ENCODE measurements around the gene PRDM1.

The PRDM1 gene

DNA sequence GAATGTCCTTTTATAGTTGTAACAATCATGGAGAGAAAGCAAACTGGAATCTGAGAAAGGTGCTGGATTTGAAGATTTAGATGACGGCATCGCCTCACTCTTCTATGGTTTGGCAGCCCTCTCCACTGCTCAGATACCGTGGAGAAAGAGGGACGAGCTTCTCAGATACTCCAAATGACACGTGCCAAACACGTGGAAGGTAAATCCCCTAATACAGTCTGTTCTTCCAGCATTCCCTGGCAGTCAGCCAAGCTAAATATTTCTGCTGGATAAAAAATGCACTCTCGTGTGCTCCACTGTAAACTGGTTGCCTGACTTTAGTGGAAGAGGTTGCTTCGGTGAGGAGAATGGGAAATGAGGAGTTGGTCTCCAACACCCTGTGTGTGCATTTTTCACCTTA lies 16.7 kb upstream of the PRDM1 start (continued):
- TF ChIP-seq BCL6B (tag by site-specific recombination; IDR thresholded peaks at IDR 0.05) (peak; percentile 64), HIC1 (tag by site-specific recombination; IDR thresholded peaks at IDR 0.05) (peak; percentile 60; the same call in 1 of the 2 replicates), ZNF202 (tag by site-specific recombination; IDR thresholded peaks at IDR 0.05; ENCODE audit: borderline replicate concordance) (no peak), ZBTB8A (tag by site-specific recombination; IDR thresholded peaks at IDR 0.05) (peak; percentile 33), ZNF362 (tag by site-specific recombination; IDR thresholded peaks at IDR 0.05) (peak; percentile 94), ZNF654 (tag by site-specific recombination; IDR thresholded peaks at IDR 0.05; ENCODE audit: low read depth) (no peak), ZNF530 (tag by site-specific recombination; IDR thresholded peaks at IDR 0.05; ENCODE audit: low read depth) (no peak), ZNF391 (tag by site-specific recombination; IDR thresholded peaks at IDR 0.05; ENCODE audit: borderline replicate concordance, low read depth) (peak; percentile 63; the same call in 1 of the 2 replicates), IKZF3 (tag by site-specific recombination; IDR thresholded peaks at IDR 0.05) (0 out of 2 replicates have a peak, but pooled peaks have one; percentile 46), ZBTB48 (tag by site-specific recombination; IDR thresholded peaks at IDR 0.05) (no peak), GLIS2 (tag by site-specific recombination; IDR thresholded peaks at IDR 0.05) (no peak), KLF17 (tag by site-specific recombination; IDR thresholded peaks at IDR 0.05) (0 out of 2 replicates have a peak, but pooled peaks have one; percentile 24), SETDB1 (IDR thresholded peaks at IDR 0.05; ENCODE audit: insufficient read length, low read length) (peak; percentile 70), ZBTB21 (tag by site-specific recombination; IDR thresholded peaks at IDR 0.05) (peak; percentile 87; the same call in 1 of the 2 replicates), ZNF280D (tag by site-specific recombination; IDR thresholded peaks at IDR 0.05) (peak; percentile 61; the same call in 1 of the 2 replicates), ZBTB1 (tag by site-specific recombination; IDR thresholded peaks at IDR 0.05) (no peak), HOXA7 (CRISPR knock-in tag; IDR thresholded peaks at IDR 0.05; ENCODE audit: borderline replicate concordance) (no peak)
- TF ChIP-seq, protein P1, sequence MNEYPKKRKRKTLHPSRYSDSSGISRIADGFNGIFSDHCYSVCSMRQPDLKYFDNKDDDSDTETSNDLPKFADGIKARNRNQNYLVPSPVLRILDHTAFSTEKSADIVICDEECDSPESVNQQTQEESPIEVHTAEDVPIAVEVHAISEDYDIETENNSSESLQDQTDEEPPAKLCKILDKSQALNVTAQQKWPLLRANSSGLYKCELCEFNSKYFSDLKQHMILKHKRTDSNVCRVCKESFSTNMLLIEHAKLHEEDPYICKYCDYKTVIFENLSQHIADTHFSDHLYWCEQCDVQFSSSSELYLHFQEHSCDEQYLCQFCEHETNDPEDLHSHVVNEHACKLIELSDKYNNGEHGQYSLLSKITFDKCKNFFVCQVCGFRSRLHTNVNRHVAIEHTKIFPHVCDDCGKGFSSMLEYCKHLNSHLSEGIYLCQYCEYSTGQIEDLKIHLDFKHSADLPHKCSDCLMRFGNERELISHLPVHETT (tag by site-specific recombination; IDR thresholded peaks at IDR 0.05): 0 out of 2 replicates have a peak, but pooled peaks have one; percentile 43
- TF ChIP-seq, protein P2, sequence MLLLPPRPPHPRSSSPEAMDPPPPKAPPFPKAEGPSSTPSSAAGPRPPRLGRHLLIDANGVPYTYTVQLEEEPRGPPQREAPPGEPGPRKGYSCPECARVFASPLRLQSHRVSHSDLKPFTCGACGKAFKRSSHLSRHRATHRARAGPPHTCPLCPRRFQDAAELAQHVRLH (tag by site-specific recombination; IDR thresholded peaks at IDR 0.05): peak; percentile 67; the same call in 1 of the 2 replicates
- TF ChIP-seq, protein P3, sequence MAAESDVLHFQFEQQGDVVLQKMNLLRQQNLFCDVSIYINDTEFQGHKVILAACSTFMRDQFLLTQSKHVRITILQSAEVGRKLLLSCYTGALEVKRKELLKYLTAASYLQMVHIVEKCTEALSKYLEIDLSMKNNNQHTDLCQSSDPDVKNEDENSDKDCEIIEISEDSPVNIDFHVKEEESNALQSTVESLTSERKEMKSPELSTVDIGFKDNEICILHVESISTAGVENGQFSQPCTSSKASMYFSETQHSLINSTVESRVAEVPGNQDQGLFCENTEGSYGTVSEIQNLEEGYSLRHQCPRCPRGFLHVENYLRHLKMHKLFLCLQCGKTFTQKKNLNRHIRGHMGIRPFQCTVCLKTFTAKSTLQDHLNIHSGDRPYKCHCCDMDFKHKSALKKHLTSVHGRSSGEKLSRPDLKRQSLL (tag by site-specific recombination; IDR thresholded peaks at IDR 0.05): no peak
- TF ChIP-seq, protein P4, sequence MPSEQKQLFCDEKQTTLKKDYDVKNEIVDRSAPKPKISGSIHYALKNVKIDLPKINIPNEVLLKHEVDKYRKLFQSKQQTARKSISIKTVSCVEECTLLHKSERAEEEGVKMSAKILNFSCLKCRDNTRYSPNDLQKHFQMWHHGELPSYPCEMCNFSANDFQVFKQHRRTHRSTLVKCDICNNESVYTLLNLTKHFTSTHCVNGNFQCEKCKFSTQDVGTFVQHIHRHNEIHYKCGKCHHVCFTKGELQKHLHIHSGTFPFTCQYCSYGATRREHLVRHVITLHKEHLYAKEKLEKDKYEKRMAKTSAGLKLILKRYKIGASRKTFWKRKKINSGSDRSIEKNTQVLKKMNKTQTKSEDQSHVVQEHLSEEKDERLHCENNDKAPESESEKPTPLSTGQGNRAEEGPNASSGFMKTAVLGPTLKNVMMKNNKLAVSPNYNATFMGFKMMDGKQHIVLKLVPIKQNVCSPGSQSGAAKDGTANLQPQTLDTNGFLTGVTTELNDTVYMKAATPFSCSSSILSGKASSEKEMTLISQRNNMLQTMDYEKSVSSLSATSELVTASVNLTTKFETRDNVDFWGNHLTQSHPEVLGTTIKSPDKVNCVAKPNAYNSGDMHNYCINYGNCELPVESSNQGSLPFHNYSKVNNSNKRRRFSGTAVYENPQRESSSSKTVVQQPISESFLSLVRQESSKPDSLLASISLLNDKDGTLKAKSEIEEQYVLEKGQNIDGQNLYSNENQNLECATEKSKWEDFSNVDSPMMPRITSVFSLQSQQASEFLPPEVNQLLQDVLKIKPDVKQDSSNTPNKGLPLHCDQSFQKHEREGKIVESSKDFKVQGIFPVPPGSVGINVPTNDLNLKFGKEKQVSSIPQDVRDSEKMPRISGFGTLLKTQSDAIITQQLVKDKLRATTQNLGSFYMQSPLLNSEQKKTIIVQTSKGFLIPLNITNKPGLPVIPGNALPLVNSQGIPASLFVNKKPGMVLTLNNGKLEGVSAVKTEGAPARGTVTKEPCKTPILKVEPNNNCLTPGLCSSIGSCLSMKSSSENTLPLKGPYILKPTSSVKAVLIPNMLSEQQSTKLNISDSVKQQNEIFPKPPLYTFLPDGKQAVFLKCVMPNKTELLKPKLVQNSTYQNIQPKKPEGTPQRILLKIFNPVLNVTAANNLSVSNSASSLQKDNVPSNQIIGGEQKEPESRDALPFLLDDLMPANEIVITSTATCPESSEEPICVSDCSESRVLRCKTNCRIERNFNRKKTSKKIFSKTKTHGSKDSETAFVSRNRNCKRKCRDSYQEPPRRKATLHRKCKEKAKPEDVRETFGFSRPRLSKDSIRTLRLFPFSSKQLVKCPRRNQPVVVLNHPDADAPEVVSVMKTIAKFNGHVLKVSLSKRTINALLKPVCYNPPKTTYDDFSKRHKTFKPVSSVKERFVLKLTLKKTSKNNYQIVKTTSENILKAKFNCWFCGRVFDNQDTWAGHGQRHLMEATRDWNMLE (tag by site-specific recombination; conservative IDR thresholded peaks at IDR 0.05; ENCODE audit: low read depth): peak; percentile 55
